ENCODE measurements around the gene UBXN6. TPM values are rescaled to one million over a fixed set of nuclear protein-coding genes. Genes with fewer than 3 reads are reported as not detected.

UBXN6 gene
- total and polyA plus RNA-seq, 10 donors, result 72.3 to 146 (median 91.4) TPM

DNA sequence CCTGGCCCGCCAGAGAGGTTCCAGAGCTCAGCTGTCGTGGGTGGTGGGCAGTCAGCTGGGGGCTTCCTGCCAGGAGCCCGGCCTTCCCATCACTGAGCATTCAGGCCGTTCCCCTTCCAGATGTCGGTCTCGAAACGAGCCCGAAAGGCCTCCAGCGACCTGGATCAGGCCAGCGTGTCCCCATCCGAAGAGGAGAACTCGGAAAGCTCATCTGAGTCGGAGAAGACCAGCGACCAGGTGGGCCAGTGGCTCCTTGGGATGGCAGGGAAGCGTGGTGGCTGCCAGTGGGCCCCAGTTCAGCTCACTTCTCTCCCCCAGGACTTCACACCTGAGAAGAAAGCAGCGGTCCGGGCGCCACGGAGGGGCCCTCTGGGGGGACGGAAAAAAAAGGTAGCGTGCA, 33.9 kb upstream of the UBXN6 start:
- H3K27ac ChIP-seq, result no peak overlapping the region
- TF ChIP-seq POLR2A (IDR thresholded peaks at IDR 0.05) (no peak), POLR2AphosphoS5 (IDR thresholded peaks at IDR 0.05) (no peak)
- TF ChIP-seq, protein P1, sequence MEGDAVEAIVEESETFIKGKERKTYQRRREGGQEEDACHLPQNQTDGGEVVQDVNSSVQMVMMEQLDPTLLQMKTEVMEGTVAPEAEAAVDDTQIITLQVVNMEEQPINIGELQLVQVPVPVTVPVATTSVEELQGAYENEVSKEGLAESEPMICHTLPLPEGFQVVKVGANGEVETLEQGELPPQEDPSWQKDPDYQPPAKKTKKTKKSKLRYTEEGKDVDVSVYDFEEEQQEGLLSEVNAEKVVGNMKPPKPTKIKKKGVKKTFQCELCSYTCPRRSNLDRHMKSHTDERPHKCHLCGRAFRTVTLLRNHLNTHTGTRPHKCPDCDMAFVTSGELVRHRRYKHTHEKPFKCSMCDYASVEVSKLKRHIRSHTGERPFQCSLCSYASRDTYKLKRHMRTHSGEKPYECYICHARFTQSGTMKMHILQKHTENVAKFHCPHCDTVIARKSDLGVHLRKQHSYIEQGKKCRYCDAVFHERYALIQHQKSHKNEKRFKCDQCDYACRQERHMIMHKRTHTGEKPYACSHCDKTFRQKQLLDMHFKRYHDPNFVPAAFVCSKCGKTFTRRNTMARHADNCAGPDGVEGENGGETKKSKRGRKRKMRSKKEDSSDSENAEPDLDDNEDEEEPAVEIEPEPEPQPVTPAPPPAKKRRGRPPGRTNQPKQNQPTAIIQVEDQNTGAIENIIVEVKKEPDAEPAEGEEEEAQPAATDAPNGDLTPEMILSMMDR (IDR thresholded peaks at IDR 0.05 in 8 of 11, conservative IDR thresholded peaks at IDR 0.05 in 3 of 11), result no peak
- no peak for DNase-seq
- no peaks in the 10 kb centered on the region for H3K27me3 ChIP-seq (replicated peaks in 1 of 7)
- H3K4me3 ChIP-seq, result no peak overlapping the region
- intact Hi-C loops (cut with DNase I; ENCODE audit: low total_unique reads), result no loop called here
- H3K9me3 ChIP-seq, result no peaks in the 10 kb centered on the region
- no peaks in the 10 kb centered on the region for H3K4me1 ChIP-seq
- peaks cover 0 to 94% (median 67%) of the 10 kb centered on the region in 6 donors for H3K36me3 ChIP-seq
- 95 to 98% (median 97%) methylated on average over 17 to 21 of the region's 21 CpGs for WGBS, 5 donors

DNA sequence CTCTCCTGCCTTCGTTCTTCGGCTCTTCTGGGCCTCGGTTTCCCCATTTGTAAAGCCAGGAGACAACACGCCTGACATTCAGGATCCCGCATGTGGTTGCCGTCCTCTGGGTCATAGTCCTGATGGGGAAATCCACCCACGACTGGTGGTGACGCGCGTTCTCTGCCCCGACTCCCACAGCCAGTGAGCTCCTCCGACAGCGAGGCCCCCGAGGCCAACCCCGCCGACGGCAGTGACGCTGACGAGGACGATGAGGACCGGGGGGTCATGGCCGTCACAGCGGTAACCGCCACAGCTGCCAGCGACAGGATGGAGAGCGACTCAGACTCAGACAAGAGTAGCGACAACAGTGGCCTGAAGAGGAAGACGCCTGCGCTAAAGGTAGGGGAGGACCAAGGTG, 30.9 kb upstream of the UBXN6 start:
- intact Hi-C loops (cut with DNase I; ENCODE audit: low total_unique reads), result no loop called here
- H3K4me1 ChIP-seq, result no peaks in the 10 kb centered on the region
- no peak overlapping the region for H3K4me3 ChIP-seq
- H3K27me3 ChIP-seq (replicated peaks in 1 of 7), result no peaks in the 10 kb centered on the region
- H3K9me3 ChIP-seq, result no peaks in the 10 kb centered on the region
- WGBS, 5 donors, result 92 to 95% (median 94%) methylated on average over 29 of the region's 29 CpGs
- TF ChIP-seq, protein P1 (IDR thresholded peaks at IDR 0.05 in 8 of 11, conservative IDR thresholded peaks at IDR 0.05 in 3 of 11), result no peak
- TF ChIP-seq POLR2AphosphoS5 (IDR thresholded peaks at IDR 0.05), result peak in 1 of 3 donors; percentile 23
- no peak overlapping the region for H3K27ac ChIP-seq
- H3K36me3 ChIP-seq, result peaks cover 0 to 89% (median 45%) of the 10 kb centered on the region in 6 donors
- DNase-seq, result no peak

DNA sequence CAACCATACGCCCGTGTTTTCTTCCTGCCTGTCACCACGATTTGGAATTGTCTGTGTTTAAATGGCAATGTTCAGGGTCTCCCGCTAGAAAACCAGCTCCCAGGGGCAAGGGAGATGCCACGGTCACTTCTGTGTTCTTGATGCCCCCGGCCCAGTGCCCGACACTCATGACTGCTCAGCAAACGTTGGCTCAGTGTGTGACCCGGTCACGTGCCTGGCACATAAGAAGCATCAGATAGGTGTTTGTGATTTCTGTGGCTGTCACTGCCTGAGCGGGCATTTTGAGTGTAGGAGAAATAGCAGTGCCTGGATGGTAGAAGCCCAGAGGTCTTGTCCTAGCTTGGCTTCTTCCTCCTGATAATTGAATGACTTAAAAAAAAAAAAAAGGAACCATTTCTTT, 30.0 kb upstream of the UBXN6 start:
- TF ChIP-seq, protein P1 (IDR thresholded peaks at IDR 0.05 in 8 of 11, conservative IDR thresholded peaks at IDR 0.05 in 3 of 11), result no peak
- TF ChIP-seq POLR2AphosphoS5 (IDR thresholded peaks at IDR 0.05), result no peak
- no peak for TF ChIP-seq POLR2A (IDR thresholded peaks at IDR 0.05)
- H3K9me3 ChIP-seq, result no peaks in the 10 kb centered on the region
- H3K27ac ChIP-seq, result no peak overlapping the region
- H3K4me1 ChIP-seq, result no peaks in the 10 kb centered on the region
- 88 to 95% (median 89%) methylated on average over 11 of the region's 11 CpGs for whole genome bisulfite sequencing, 5 donors
- no peaks in the 10 kb centered on the region for H3K27me3 ChIP-seq (replicated peaks in 1 of 7)
- intact Hi-C loops (cut with DNase I; ENCODE audit: low total_unique reads), result no loop called here
- peaks cover 0 to 94% (median 50%) of the 10 kb centered on the region in 6 donors for H3K36me3 ChIP-seq
- DNase-seq, result no peak
- H3K4me3 ChIP-seq, result no peak overlapping the region

DNA sequence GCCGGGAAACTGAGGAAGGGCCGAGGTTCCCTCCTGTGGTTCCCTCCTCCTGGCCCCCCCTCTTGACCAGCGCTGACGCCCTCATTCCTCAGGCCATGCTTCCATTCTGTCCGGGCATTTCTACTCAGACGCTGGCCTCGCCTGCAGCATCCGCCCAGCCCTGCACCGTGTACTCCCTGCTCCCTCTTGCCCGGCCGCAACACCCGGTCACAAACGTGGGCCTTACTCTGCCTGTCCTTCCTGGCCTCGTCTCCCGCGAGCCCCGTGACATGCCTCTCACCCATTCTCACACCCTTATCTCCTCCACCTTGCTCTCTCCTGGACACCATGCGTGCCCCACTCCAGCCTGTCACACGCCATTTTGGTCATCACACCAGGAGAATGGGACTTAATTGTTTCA, 25.8 kb upstream of the UBXN6 start:
- H3K4me1 ChIP-seq, result no peaks in the 10 kb centered on the region
- peak in 1 of 3 donors; percentile 37 for TF ChIP-seq POLR2AphosphoS5 (IDR thresholded peaks at IDR 0.05)
- TF ChIP-seq, protein P1 (IDR thresholded peaks at IDR 0.05 in 8 of 11, conservative IDR thresholded peaks at IDR 0.05 in 3 of 11), result no peak
- H3K27me3 ChIP-seq (replicated peaks in 1 of 7), result no peaks in the 10 kb centered on the region
- H3K27ac ChIP-seq, result no peak overlapping the region
- peaks cover 0 to 96% (median 28%) of the 10 kb centered on the region in 6 donors for H3K36me3 ChIP-seq
- DNase-seq, result no peak
- 90 to 94% (median 94%) methylated on average over 17 to 19 of the region's 19 CpGs for WGBS, 5 donors
- H3K4me3 ChIP-seq, result no peak overlapping the region
- intact Hi-C loops (cut with DNase I; ENCODE audit: low total_unique reads), result no loop called here
- H3K9me3 ChIP-seq, result no peaks in the 10 kb centered on the region
